ENCODE data around the gene TRPM4.
"Not testable (repeated sequence)": the region's sequence is repeated elsewhere in the genome, so short reads cannot be mapped to it uniquely, and the experiment has no call there.

Gene TRPM4

GRCh38 chr19:49151267-49152118 is 6.1 kb upstream of the TRPM4 start:
- peak; percentile 48 for DNase-seq (ENCODE audit: low spot score)

GRCh38 chr19:49152119-49152550 is 5.5 kb upstream of the TRPM4 start:
- DNase-seq (ENCODE audit: low spot score) = no peak

GRCh38 chr19:49153167-49153809 is 4.3 kb upstream of the TRPM4 start:
- DNase-seq (ENCODE audit: low spot score) = no peak

- no peak for DNase-seq (ENCODE audit: low spot score)
These were observed 3.3 kb upstream of the TRPM4 start for GRCh38 chr19:49154279-49154678.

- no peak for DNase-seq (ENCODE audit: low spot score)
These were observed 2.4 kb upstream of the TRPM4 start, which contains the start of gene HRC for GRCh38 chr19:49155005-49155819. TSS of gene HRC (minus strand) at chr19:49155396. CDS start at chr19:49155237, 159 bp downstream.

- no peak for DNase-seq (ENCODE audit: low spot score)
These were observed 1.7 kb upstream of the TRPM4 start for GRCh38 chr19:49155820-49156346.

GRCh38 chr19:49160450-49161189 is 3.0 kb downstream of the TRPM4 start:
- DNase-seq (ENCODE audit: low spot score) = no peak

GRCh38 chr19:49161987-49162386 is 4.4 kb downstream of the TRPM4 start:
- DNase-seq (ENCODE audit: low spot score) = no peak

- no peak for DNase-seq (ENCODE audit: low spot score)
These were observed 7.6 kb downstream of the TRPM4 start for GRCh38 chr19:49165111-49165750.

- no peak for DNase-seq (ENCODE audit: low spot score)
These were observed 8.3 kb downstream of the TRPM4 start for GRCh38 chr19:49165865-49166301.

GRCh38 chr19:49167857-49168409 is 10.3 kb downstream of the TRPM4 start:
- no peak for DNase-seq (ENCODE audit: low spot score)

- DNase-seq (ENCODE audit: low spot score) = no peak
These were observed 10.8 kb downstream of the TRPM4 start for GRCh38 chr19:49168421-49168820.

- DNase-seq (ENCODE audit: low spot score) = no peak
These were observed 15.6 kb downstream of the TRPM4 start for GRCh38 chr19:49173198-49173597.

GRCh38 chr19:49180659-49181058 is 23.1 kb downstream of the TRPM4 start:
- DNase-seq (ENCODE audit: low spot score) = no peak

- DNase-seq (ENCODE audit: low spot score) = not testable (repeated sequence)
These were observed 24.6 kb downstream of the TRPM4 start for GRCh38 chr19:49182010-49182847.

- no peak for DNase-seq (ENCODE audit: low spot score)
These were observed 25.3 kb downstream of the TRPM4 start for GRCh38 chr19:49182848-49183375.

GRCh38 chr19:49186108-49186507 is 28.5 kb downstream of the TRPM4 start:
- no peak for DNase-seq (ENCODE audit: low spot score)

- no peak for DNase-seq (ENCODE audit: low spot score)
These were observed 31.1 kb downstream of the TRPM4 start for GRCh38 chr19:49188626-49189200.

- no peak for DNase-seq (ENCODE audit: low spot score)
These were observed 31.7 kb downstream of the TRPM4 start for GRCh38 chr19:49189259-49189658.
